HS-5 (cell line): ENCODE data around the gene SRSF4.
"Not testable (repeated sequence)": the region's sequence is repeated elsewhere in the genome, so short reads cannot be mapped to it uniquely, and the experiment has no call there.

Source experiments
- DNase-seq: peaks from one replicate; pipeline ENCODE4 v3.0.0-alpha.2; 2012; ENCODE audit warnings: low read depth

SRSF4 gene

GRCh38 chr1:29124366-29125236 is 57.1 kb downstream of the SRSF4 start:
- DNase-seq = peak; percentile 41

GRCh38 chr1:29123887-29124365 is 57.8 kb downstream of the SRSF4 start, which contains the start of gene TMEM200B:
Gene TMEM200B, minus strand, starts transcription at chr1:29123903. Its CDS starts 2,075 bp downstream, at chr1:29121828.
- DNase-seq = no peak

- DNase-seq = no peak
Measured at GRCh38 chr1:29123053-29123886, 58.4 kb downstream of the SRSF4 start.

- peak; percentile 49 for DNase-seq
Measured at GRCh38 chr1:29122682-29123052, 59.0 kb downstream of the SRSF4 start.

DNA sequence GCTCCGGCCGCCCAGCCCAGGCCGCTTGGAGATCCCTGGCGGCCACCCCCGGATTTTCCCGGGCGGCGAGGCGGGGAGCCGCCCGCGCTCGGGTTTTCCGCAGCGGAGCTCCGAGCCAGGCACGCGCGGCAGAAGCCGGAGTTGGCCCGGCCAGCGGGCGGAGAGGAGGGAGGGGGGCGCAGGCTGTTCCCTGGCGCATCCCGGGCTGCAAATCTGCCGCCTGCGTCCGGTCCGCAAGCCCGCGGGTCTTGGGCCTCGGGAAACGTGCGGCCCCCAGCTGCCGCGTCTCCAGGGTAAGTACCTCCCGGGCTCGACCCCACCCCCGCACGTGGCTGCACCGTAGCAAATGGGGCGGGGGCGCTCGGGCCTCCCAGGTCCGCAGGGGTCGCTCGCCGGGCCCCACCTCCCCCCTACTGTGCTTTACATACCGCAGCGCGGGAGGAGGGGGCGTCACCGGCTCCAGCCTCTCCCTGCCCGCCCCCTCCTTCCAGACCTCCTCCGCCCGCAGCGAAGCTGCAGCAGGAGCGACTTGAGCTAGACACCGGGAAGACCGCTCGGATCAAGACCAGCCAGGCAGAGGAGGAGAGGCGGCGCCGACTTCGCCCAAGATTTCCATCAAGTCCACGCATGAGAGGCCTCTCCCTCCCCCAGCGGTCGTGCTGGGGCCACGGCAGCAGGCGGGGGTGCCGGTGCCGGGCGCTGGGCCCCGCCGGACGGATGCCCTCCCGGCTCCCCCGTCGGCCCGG is 59.6 kb downstream of the SRSF4 start:
- peak; percentile 19 for DNase-seq

GRCh38 chr1:29121516-29121935 is 60.2 kb downstream of the SRSF4 start:
- DNase-seq = no peak

GRCh38 chr1:29120947-29121485 is 60.7 kb downstream of the SRSF4 start:
- DNase-seq = no peak

GRCh38 chr1:29120367-29120766 is 61.3 kb downstream of the SRSF4 start:
- DNase-seq = no peak

GRCh38 chr1:29119121-29119929 is 62.4 kb downstream of the SRSF4 start:
- DNase-seq = no peak

GRCh38 chr1:29117381-29117780 is 64.3 kb downstream of the SRSF4 start:
- DNase-seq = no peak

GRCh38 chr1:29114654-29115053 is 67.0 kb downstream of the SRSF4 start:
- DNase-seq = no peak

DNA sequence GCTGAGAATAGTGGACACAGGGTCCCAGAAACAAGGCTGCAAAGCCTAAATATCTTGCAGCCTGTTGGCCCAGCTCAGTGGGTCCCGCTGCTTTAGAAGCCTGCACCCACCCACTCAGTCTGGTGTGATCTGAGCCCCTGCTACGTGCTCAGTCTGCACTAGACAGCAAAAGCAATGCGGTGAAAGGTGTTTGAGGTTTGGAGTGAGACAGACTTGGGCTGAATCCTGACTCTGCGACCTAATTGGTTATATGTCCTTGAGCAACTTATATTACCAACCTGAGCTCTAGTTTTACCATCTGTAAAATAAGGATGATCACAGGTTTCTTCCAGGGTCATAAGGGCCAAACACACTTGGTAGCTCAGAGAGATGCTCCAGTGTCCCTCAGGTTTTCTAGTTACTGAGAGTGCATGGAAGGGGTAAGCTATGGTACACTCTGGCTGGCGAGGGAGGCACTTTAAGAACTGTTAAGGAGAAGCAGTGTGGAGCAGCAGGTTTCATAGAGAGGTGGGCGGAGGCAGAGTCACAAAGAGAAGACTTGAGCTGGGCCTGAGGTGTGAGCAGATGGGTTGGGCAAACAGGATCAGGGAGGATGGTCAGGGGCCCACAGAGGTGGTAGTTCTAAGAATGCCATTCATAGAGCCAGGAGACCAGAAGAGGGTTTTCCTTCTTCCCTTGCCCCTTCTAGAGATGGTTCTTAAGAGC is 68.1 kb downstream of the SRSF4 start:
- DNase-seq = no peak

DNA sequence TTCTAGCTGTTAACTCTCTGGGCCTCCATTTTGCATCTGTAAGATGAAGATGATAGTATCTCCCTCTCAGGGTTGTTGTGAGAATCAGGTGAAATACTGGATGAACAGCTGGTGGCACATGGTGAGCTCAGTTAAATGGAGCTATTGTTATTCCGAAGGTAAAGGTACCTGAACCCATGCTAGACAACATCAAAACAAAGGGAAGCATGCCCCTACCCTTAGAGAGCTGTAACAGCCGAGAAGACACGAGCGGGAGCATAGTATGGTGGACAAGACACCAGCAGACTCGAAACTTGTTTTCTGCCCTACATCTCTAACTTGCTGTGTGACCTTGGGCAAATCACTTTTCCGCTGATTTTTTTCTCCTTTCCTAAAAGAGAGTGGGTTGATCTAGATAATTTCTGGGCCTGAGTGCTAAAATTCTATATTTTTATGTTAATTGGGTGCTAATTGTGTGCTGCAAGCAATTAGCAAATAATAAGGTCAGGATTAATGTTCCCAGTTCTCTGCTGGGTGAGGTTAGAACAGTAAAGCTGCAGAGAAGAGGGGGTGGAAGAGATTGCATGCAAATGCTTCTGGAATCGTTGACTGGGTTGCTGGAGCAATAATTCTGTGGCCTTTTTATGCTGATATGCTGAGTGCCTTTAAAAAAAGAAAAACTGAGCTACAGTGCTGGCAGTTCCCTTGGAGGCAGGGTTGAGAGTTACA is 68.8 kb downstream of the SRSF4 start:
- no peak for DNase-seq

- DNase-seq = not testable (repeated sequence)
Measured at GRCh38 chr1:29108041-29108440, 73.7 kb downstream of the SRSF4 start.

GRCh38 chr1:29105822-29106221 is 75.9 kb downstream of the SRSF4 start:
- DNase-seq = no peak

DNA sequence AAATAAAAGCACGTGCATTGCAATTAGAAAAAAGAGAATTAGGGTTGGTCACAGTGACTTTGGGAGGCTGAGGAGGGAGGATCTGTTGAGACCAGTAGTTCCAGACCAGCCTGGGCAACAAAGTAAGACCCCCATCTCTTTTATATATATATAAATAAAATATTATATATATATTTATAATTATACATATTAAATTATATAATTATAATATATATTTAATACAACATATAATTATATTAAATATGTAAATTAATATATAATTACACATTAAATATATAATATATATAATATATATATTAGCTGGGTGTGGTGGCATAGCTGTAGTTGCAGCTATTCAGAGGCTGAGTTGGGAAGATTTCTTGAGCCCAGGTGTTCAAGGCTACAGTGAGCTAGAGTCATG is 81.2 kb downstream of the SRSF4 start:
- DNase-seq = no peak

- DNase-seq = no peak
Measured at GRCh38 chr1:29099286-29099685, 82.4 kb downstream of the SRSF4 start.
